Endothelial cell (in vitro differentiated cells): Measurements from ENCODE around the gene PTGS2. TPM values are rescaled to one million over a fixed set of nuclear protein-coding genes. Genes with fewer than 3 reads are reported as not detected.

Source experiments
- DNase-seq: peaks from one replicate; pipeline ENCODE4 v3.0.0; 2021; ENCODE audit warnings: low spot score
- H3K27ac Mint-ChIP-seq: one replicate; pipeline ENCODE4 v1.8.0; 2021; ENCODE audit warnings: mixed read lengths, inconsistent platforms; ENCODE audit not compliant: unreplicated experiment
- H3K27me3 Mint-ChIP-seq: one replicate; pipeline ENCODE4 v1.8.0; 2021; ENCODE audit warnings: mild to moderate bottlenecking, moderate library complexity, mixed read lengths, inconsistent platforms; ENCODE audit not compliant: unreplicated experiment
- H3K36me3 Mint-ChIP-seq: one replicate; pipeline ENCODE4 v1.8.0; 2021; ENCODE audit warnings: mild to moderate bottlenecking, low read depth, mixed read lengths, inconsistent platforms; ENCODE audit not compliant: unreplicated experiment
- H3K4me1 Mint-ChIP-seq: one replicate; pipeline ENCODE4 v1.8.0; 2021; ENCODE audit warnings: mild to moderate bottlenecking, mixed read lengths, inconsistent platforms; ENCODE audit not compliant: unreplicated experiment
- H3K4me3 Mint-ChIP-seq: one replicate; pipeline ENCODE4 v1.8.0; 2021; ENCODE audit warnings: mild to moderate bottlenecking, mixed read lengths, inconsistent platforms; ENCODE audit not compliant: unreplicated experiment
- H3K9me3 Mint-ChIP-seq: one replicate; pipeline ENCODE4 v1.8.0; 2021; ENCODE audit warnings: mixed read lengths, inconsistent platforms; ENCODE audit not compliant: unreplicated experiment
- CTCF ChIP-seq: fragments of 200-600 bp; sonication (generic); IDR thresholded peaks from one replicate; pipeline ENCODE4 v1.5.0; 2021; ENCODE audit warnings: antibody characterized with exemption; ENCODE audit not compliant: unreplicated experiment
- total RNA-seq: library from RNA; stranded (reverse); fragmentation: NEBNext Ultra II Directional; extraction: Animal tissue kit (Norgen Biotek cat#: 25700); gene quantifications from one replicate; pipeline ENCODE4 v1.2.1, GENCODE V29; 2021; ENCODE audit not compliant: unreplicated experiment

PTGS2 gene
- total RNA-seq, 1 donor from 2014 or later, result 22.2 TPM

- peaks cover 15% of the 10 kb centered on the region for H3K4me1 Mint-ChIP-seq
- H3K9me3 Mint-ChIP-seq, result no peaks in the 10 kb centered on the region
- H3K36me3 Mint-ChIP-seq, result no peaks in the 10 kb centered on the region
- H3K27ac Mint-ChIP-seq, result no peak overlapping the region
- H3K27me3 Mint-ChIP-seq, result no peaks in the 10 kb centered on the region
- no peak overlapping the region for H3K4me3 Mint-ChIP-seq
- no peak for TF ChIP-seq CTCF
- DNase-seq, result no peak
Measured at GRCh38 chr1:186710696-186711095, 30.5 kb upstream of the PTGS2 start.

- peaks cover 15% of the 10 kb centered on the region for H3K4me1 Mint-ChIP-seq
- no peak for TF ChIP-seq CTCF
- H3K9me3 Mint-ChIP-seq, result no peaks in the 10 kb centered on the region
- H3K27me3 Mint-ChIP-seq, result no peaks in the 10 kb centered on the region
- no peak for DNase-seq
- no peak overlapping the region for H3K27ac Mint-ChIP-seq
- no peak overlapping the region for H3K4me3 Mint-ChIP-seq
- no peaks in the 10 kb centered on the region for H3K36me3 Mint-ChIP-seq
Measured at GRCh38 chr1:186708694-186709097, 28.5 kb upstream of the PTGS2 start.

GRCh38 chr1:186703209-186703766 lies 23.1 kb upstream of the PTGS2 start:
- no peaks in the 10 kb centered on the region for H3K36me3 Mint-ChIP-seq
- H3K27ac Mint-ChIP-seq, result no peak overlapping the region
- no peak for TF ChIP-seq CTCF
- H3K9me3 Mint-ChIP-seq, result no peaks in the 10 kb centered on the region
- no peak overlapping the region for H3K4me3 Mint-ChIP-seq
- peaks cover 15% of the 10 kb centered on the region for H3K4me1 Mint-ChIP-seq
- DNase-seq, result no peak
- H3K27me3 Mint-ChIP-seq, result peaks cover 1% of the 10 kb centered on the region

- H3K27me3 Mint-ChIP-seq, result peaks cover 1% of the 10 kb centered on the region
- TF ChIP-seq CTCF, result no peak
- H3K36me3 Mint-ChIP-seq, result no peaks in the 10 kb centered on the region
- H3K4me3 Mint-ChIP-seq, result no peak overlapping the region
- no peak overlapping the region for H3K27ac Mint-ChIP-seq
- no peaks in the 10 kb centered on the region for H3K9me3 Mint-ChIP-seq
- no peaks in the 10 kb centered on the region for H3K4me1 Mint-ChIP-seq
- DNase-seq, result no peak
Measured at GRCh38 chr1:186700722-186701121, 20.5 kb upstream of the PTGS2 start.

GRCh38 chr1:186699519-186699918 lies 19.3 kb upstream of the PTGS2 start:
- H3K36me3 Mint-ChIP-seq, result no peaks in the 10 kb centered on the region
- DNase-seq, result no peak
- TF ChIP-seq CTCF, result no peak
- no peak overlapping the region for H3K27ac Mint-ChIP-seq
- no peaks in the 10 kb centered on the region for H3K4me1 Mint-ChIP-seq
- no peak overlapping the region for H3K4me3 Mint-ChIP-seq
- H3K27me3 Mint-ChIP-seq, result peaks cover 1% of the 10 kb centered on the region
- H3K9me3 Mint-ChIP-seq, result no peaks in the 10 kb centered on the region
